ENCODE results near the gene KRTAP1-4.
"Not testable (repeated sequence)": the region's sequence is repeated elsewhere in the genome, so short reads cannot be mapped to it uniquely, and the experiment has no call there.

The KRTAP1-4 gene

DNA sequence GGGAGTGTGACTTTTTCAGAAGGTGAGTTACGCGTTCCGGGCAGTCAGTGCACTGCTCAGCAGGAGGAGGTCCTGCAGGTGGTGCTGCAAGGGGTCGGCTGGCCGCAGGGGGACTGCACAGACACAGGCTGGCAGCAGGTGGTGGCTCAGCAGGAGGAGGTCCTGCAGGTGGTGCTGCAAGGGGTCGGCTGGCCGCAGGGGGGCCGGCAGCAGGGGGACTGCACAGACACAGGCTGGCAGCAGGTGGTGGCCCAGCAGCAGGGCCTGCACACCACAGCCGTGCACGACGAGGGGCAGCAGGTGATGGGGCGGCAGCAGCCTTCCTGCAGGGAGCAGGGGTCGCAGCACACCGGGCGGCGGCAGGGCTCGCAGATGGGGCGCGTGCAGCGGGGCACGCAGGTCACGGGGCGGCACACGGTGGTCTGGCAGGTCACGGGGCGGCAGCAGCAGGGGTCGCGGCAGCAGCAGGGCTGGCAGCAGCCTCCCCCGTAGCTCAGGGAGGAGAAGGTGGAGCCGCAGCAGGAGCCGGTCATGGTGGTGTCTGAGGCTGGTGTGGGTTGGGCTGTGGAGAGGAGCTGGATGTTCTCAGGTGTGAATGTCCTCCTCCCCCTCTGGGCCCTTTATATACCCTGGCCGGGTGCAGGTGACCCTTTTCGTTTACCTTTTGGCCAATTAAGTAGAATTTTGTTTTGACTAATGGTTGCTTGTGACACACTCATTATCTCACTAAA, 16.9 kb upstream of the KRTAP1-4 start, which contains the start of gene KRTAP2-1:
KRTAP2-1 (minus strand) TSS at position 582 of the 731 bp plus-strand sequence; CDS start at position 533, 49 bp downstream.
- not testable (repeated sequence) for DNase-seq (ENCODE audit: low spot score)

DNA sequence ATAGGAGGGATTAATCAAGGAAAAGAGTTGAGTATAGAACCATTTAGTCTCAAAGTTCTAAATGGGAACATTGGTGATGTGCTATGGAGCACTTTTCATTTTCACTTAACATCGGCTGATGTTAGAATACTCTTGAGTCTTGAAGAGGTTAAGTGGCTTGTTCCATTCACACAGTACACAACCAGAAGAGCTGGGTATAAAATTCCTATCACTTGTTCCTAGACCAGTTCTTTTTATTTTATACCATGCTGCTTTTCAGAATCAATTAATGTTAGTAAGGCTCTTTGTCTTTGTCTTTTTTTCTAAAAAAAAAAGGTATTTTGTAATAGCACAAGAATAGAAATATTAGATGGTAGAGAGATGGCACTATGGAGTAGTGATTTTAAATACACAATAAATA, 13.0 kb upstream of the KRTAP1-4 start:
- no peak for DNase-seq (ENCODE audit: low spot score)

DNA sequence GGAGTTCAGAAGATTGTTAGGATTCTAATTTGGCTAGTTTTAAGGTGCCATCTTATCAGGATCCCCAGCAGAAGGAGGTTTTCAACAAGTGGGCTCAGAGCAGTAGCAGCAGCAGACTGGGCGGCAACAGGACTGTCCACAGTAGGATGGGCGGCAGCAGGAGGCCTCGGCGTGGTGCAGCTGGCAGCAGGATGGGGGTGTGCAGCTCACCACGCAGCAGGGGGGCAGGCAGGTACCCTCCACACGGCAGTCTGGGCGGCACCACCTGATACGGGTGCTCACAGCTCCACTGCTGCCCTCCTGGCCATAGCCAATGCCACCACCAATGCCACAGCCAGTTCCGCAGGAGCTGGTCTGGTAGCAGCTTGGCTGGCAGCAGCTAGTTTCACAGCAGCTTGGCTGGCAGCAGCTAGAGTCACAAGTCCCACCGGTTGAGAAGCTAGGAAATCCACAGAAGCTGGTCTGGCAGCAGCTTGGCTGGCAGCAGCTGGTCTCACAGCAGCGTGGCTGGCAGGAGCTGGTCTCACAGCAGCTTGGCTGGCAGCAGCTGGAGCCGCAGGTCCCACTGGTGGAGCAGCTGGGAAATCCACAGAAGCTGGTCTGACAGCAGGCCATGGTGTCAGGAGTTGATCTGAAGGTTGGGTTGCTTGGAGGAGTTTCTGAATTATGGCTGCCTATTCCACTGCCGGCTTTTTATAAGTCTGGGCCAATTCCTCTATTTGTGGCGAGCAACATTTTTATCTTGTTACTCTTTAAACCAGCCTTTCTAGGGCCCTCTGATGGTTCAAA, 11.0 kb upstream of the KRTAP1-4 start, which contains the start of gene KRTAP1-1:
KRTAP1-1 (minus strand) TSS at position 668 of the 789 bp plus-strand sequence; CDS start at position 615, 53 bp downstream.
- DNase-seq (ENCODE audit: low spot score): not testable (repeated sequence)

DNA sequence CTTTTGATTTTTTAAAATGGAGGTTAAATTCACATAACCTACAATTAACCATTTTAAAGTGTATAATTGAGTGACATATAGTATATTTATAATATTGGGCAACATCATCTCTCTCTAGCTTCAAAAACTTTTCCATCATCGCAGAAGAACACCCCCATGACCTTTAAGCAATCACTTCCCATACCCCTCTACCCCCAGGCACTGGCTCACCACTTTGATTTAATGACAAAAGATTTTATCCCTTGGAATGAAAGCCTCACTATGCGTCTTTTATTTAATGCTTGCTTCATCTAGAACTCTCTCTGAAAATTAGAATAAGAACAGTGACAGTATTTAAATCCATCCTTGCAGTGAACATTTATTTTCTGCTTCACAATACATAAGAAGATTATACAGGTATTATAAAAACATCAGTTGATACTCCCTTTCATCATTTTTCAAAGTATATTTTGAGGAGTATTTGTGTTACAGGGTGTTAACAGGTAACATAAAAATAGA, 7.9 kb upstream of the KRTAP1-4 start:
- DNase-seq (ENCODE audit: low spot score): no peak

DNA sequence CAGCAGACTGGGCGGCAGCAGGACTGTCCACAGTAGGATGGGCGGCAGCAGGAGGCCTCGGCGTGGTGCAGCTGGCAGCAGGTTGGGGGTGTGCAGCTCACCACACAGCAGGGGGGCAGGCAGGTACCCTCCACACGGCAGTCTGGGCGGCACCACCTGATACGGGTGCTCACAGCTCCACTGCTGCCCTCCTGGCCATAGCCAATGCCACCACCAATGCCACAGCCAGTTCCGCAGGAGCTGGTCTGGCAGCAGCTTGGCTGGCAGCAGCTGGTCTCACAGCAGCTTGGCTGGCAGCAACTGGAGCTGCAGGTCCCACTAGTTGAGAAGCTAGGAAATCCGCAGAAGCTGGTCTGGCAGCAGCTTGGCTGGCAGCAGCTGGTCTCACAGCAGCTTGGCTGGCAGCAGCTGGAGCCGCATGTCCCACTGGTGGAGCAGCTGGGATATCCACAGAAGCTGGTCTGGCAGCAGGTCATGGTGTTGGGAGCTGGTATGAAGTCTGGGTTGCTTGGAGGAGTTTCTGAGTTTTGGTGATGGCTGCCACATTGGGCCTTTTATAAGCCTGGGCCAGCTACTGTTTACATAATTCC, 4.4 kb upstream of the KRTAP1-4 start, which contains the start of gene KRTAP1-3:
KRTAP1-3 (minus strand) TSS at position 529 of the 590 bp plus-strand sequence; CDS start at position 476, 53 bp downstream.
- not testable (repeated sequence) for DNase-seq (ENCODE audit: low spot score)

DNA sequence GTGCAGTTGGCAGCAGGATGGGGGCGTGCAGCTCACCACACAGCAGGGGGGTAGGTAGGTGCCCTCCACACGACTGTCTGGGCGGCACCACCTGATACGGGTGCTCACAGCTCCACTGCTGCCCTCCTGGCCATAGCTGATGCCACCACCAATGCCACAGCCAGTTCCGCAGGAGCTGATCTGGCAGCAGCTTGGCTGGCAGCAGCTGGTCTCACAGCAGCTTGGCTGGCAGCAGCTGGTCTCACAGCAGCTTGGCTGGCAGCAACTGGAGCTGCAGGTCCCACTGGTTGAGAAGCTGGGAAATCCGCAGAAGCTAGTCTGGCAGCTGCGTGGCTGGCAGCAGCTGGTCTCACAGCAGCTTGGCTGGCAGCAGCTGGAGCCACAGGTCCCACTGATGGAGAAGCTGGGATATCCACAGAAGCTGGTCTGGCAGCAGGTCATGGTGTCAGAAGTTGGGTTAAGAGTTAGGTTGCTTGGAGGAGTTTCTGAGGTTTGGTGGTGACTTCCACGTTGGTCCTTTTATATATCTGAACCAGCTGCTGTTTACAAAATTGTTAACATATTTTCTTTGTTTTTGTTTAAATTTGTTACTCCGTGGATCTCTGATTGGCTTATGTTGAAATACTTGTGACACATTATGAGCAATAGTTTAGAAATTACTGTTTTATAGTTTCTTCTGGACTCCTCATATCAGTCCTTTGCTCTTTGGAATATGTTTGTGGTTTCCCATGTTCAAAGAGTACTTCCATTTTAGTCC, 3.1 kb downstream of the KRTAP1-4 start, which contains the start of gene KRTAP1-5:
KRTAP1-5 (minus strand) TSS at position 494 of the 757 bp plus-strand sequence; CDS start at position 441, 53 bp downstream.
- no peak for DNase-seq (ENCODE audit: low spot score)

DNA sequence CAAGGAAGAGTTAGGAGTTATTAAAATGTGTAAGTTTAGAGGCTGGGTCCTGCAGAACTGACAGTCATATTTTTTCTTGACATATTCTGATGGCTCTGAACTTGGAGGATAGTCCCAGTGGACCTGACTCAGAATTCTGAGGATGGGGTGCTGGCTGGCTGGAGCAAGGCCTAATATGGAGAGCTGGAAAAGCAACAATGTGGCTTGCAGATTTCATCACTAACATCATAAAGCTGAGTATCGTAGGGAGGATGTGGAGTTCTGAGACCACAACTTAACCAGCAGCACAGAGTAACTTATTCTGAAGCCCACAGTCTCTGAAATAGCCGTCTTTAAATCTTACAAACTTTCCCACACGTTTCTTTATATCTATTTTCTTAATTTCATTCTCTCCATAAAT, 5.3 kb downstream of the KRTAP1-4 start:
- DNase-seq (ENCODE audit: low spot score): no peak

DNA sequence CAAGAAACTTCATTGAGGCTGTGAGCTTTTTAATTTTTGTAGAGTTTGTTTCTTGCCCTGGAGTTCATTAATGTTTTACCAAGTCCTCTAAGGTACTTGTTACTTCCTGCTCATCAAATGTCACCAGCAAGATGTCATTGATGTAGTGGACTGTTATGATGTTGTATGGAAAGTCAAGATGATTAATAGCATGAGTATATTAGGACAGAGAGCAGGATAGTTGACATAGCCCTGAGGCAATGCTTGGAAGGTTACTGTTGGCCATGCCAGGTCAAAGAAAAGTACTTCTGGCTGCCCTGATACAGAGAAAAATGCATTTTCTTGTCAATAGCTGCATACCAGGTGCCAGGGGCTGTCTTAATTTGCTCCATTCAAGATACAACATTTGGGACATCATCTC, 9.7 kb downstream of the KRTAP1-4 start:
- no peak for DNase-seq (ENCODE audit: low spot score)

DNA sequence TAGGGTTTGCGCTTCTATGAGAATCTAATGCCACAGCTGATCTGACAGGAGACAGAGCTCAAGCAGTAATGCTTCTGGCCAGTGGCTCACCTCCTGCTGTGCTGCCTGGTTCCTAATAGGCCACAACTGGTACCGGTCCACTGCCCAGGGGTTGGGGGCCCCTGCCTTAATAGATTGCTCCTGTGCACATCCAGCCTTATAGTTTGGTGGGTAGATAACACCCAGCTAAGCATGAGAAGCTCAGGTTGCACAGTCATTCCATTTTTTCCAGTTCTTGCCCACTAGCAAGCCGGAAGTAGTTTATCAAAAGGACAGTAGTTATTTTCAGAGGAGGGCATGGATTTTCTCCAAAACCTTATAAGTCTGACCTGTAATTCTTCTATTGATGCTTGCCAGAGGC, 10.6 kb downstream of the KRTAP1-4 start:
- DNase-seq (ENCODE audit: low spot score): peak; percentile 8

DNA sequence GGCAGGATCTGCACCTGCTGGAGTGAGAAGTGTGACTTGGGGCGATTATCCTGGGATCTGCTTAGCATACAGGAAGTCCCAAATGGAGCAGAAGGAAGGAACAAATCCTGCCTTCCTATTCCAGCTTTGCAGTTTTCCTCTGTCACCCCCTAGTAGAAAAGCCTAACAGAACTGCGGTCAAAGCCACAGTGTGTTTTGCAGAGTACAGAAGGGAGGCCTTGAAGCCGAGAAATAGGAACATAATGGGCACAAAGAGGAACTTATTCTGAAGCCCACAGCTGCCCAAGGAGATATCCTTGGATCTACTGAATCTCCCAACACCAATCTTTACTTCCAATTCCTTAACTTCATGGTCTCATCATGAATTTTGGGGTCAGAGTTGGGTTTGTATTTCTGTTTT, 11.5 kb downstream of the KRTAP1-4 start:
- DNase-seq (ENCODE audit: low spot score): no peak

DNA sequence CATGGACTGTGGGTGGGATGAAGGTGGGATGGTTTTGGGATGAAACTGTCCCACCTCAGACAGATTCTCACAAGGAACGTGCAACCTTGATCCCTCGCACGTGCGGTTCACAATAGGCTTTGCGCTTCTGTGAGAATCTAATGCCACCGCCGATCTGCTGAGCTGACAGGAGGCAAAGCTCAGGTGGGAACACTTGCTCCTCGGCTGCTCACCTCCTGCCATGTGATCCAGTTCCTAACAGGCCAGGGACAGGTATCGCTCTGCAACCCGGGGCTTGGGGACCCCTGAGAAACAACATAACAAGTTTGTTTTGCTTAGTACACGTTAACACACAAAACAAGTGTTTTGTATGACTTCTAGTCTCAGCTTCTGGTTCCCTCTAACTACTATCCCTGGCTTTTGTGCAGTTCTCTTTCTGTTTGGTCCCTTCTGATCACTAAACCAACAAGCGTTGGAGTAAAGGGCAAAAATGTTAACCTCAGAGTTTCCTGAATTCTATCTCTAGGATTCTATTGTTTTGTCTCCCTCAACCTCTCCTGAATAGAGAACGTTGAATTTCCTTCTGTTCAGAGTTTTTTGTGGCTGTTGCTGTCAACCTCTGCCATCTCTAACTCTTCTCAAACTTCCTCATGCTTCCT, 13.3 kb downstream of the KRTAP1-4 start:
- DNase-seq (ENCODE audit: low spot score): no peak

DNA sequence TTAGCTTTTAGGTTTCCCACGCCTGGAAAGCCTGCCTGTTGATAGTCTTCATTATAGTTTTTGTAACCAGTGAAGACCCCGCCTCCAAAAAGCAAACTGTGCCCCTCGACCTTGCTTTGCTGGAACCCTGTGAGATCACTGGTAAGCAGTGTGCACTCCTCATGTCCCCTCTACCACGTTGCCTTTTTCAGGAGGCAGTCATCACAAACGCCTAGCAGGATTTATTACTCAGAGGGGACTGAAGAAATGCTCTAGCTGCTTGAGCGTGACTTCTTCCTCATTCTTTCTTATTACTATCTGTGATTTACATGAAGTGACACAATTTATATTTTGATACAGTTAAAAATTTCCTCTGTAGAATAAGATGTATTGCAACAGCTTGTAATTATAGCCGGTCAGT, 14.5 kb downstream of the KRTAP1-4 start:
- no peak for DNase-seq (ENCODE audit: low spot score)

DNA sequence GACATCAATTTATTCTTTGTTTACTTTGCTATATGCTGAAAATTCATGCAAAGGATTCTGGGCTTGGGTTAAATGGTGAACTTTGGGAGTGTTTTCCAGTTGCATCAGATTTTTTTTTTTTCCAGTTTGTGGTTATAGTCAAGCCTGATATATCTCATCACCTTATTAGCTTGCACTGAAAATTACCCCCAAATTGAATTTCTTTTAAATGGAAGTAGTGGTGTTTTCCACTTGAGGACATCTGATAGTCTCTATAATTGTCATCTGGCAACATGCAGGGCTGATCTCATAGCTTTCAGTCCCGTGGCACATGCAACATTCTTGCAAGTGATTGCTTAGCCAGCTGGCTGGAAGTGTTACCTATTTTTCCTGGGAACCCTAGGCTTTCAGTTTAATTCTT, 16.4 kb downstream of the KRTAP1-4 start:
- no peak for DNase-seq (ENCODE audit: low spot score)

DNA sequence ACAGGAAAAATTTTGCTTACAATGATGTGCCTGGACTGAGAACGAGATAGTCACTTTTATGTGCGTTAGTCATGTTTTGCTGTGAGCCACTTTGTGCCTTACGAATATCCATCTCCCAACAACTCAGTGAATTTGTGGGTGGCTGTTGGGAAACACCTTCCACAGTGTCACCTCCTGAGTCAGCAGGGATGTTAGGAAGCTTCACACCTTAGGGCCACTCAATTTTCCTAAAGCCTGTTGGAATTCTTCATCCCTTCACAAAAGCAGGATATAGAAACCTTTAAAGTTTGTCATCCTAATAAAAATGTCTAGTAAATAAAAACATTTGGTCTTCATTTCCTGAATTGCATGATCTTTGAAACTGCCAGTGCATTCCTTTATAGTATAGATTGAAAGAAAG, 16.8 kb downstream of the KRTAP1-4 start:
- DNase-seq (ENCODE audit: low spot score): no peak

DNA sequence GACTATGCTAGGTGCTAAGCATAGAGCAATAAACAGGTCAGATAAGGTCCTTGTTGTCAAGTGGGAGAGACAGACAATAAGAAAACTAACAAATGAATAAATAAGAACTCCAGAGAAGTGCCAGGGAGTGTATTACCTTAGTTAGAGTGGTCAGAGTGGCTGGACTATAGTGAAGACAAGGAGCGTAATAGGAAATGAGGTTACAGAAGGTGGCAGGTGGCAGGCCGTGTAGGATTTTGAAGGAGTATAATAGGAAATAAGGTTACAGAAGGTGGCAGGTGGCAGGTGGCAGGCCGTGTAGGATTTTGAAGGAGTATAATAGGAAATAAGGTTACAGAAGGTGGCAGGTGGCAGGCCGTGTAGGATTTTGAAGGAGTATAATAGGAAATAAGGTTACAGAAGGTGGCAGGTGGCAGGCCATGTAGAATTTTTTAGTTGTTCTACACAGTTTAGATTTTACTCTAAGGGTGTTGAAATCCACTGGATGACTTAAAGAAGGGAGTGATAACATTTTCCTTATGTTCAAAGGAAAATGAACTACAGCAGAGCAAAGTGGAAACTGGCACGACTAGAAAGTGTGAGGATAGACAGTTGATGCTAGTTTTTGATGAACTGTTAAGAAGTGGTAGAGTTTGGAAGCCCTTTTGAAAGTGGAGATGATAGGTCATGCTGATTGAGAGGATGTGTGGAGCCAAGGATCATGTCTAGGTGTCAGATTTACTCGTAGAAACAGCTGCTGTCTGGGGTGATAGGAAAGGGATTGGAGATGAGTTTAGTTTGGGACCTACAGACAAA, 17.5 kb downstream of the KRTAP1-4 start:
- DNase-seq (ENCODE audit: low spot score): no peak

DNA sequence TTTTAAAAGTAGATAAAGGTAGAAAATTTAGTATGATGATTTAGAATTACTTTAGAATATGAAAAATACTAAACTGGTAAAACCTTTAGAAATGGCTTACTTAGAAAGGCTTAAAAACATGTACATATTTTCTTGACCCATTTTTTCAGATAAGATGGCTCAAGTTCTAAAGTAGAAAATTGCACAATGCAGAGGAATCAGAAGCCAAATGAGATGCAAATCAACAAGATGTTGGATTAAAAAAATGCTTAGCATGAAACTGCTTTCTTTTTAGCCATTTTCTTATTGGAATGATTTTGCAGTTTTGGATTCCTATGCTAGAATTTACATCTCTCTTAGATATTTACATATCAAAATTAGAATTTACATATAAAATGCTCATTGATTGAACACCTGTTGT, 19.6 kb downstream of the KRTAP1-4 start:
- DNase-seq (ENCODE audit: low spot score): no peak

DNA sequence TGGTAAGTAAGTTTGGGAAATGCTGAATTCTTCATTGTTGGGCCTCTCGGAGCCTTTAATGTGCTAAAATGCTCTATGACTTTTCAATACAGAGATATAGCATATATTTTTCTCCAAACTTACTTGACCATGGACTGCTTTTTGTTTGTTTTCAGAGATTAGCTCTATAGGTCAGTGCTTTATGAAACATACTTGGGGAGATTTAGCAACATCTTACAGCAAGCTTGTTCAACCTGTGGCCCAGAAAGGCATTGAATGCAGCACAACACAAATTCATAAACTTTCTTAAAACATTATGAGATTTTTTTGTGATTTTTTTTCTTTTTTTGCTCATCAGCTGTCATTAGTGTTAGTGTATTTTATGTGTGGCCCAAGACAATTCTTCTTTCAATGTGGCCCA, 20.1 kb downstream of the KRTAP1-4 start:
- no peak for DNase-seq (ENCODE audit: low spot score)

DNA sequence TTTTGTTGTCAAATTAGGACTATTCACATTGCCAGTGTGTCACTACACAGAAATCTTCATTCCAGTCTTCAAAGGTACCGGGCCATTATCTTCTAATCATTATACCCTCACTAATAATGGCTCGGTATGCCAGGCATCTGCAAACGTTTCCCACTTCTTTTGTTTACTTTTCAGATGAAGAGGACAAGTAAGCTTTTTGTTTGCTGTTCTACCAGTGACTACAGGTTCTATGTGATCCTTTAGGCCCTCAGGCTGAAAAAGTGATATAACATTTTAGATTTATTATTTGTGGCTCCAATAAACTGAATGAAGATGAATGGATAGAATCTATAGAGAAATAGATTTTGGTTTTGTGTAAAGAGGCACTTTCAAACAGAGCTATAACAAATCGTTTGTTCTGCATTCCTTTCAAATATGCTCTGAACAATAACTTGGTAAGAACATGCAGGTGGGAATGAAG, 20.7 kb downstream of the KRTAP1-4 start:
- peak; percentile 13 for DNase-seq (ENCODE audit: low spot score)

DNA sequence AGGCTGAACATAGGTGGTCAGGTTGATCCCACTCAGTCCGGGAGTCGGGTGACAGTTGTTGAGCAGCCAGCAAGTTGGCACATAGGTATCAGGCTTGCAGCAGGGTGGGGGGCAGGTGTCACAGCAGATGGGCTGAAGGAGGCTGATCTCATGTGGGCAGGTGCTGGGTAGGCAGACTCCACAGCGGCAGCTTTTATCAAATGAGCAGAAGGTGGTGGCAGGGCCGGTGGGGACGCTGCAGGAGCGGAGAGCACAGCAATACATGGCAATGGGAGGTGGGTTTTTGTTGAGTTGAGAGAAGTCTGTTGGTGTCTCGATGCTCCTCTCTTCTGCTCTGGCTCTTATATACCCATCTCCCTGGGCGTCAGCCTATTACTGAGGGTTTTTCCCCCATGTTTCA, 21.2 kb downstream of the KRTAP1-4 start, which contains the start of gene KRTAP3-1:
KRTAP3-1 (minus strand) TSS at position 318 of the 400 bp plus-strand sequence; CDS start at position 264, 54 bp downstream.
- no peak for DNase-seq (ENCODE audit: low spot score)

DNA sequence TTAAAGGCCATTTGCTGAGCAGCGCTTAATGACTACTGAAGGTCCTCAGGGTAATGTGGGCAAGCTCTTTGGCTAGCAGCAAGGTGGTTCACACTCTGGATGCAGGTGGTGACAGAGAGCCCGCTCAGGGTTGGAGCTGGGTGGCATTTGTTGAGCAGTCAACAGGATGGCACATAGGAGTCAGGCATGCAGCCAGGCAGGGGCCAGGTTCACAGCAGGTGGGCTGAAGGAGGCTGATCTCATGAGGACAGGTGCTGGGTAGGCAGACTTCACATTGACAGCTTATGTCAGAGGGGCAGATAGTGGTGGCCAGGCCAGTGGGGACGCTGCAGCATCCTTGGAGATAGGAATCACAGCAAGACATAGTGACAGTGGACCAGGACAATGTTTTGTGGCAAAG, 25.6 kb downstream of the KRTAP1-4 start:
- no peak for DNase-seq (ENCODE audit: low spot score)
